ENCODE data around the gene PPP1R12C.

Gene PPP1R12C

GRCh38 chr19:55146078-55146704, 28.8 kb upstream of the PPP1R12C start:
- DNase-seq: no peak

DNA sequence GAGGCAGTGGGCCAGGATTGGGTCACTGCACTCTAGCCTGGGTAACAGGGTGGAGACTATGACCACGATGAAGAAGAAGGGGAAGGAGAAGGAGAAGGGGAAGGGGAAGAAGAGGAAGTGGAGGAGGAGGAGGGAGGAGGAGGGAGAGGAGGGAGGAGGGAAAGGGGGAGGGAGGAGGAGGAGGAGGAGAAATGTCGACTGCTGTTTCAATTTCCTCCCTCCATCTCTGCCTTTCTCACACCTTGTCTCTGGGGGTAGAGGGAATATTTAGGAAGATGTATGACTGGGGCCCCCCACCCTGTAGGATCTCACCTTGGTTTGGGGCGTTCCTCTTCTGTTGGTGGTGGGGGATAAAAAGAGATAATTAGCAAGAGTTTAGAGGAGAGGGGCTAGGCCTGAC, 27.8 kb upstream of the PPP1R12C start:
- DNase-seq: no peak

- DNase-seq: no peak
These were observed 24.3 kb upstream of the PPP1R12C start for GRCh38 chr19:55141696-55142095.

GRCh38 chr19:55137915-55138314, 20.5 kb upstream of the PPP1R12C start:
- no peak for DNase-seq

DNA sequence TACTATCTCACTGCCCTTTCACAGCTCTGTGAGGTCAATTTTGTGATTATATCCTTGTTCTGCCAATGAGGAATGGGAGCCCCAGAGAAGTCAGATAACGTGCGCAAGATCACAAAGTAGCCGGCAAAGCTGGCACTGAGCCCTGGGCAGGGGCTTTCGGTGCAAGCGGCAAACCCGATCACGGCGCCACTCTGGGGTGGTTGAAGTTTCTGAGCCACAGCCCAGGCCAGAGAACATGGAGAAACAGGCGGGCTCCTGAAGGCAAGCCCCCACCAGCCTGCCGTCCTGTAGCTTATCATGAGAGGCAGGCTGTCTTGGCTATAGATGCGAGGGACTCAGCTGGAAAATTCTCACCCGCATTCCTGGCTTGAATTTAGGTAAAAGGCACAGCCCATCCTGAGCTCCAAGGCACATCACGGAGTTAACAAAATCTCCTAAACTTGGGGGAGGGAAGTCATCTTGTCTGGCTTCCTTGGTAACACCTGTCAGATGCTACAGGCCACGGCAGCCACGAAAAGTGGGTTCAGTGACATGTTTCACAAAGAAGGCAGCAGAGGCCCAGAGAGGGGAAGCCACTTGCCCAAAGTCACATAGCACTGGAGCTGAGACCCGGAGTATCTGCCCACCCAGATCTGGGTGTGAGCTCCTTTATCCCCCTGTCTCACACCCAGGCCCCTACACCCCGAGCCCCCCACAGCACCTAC, 19.1 kb upstream of the PPP1R12C start:
- no peak for DNase-seq

DNA sequence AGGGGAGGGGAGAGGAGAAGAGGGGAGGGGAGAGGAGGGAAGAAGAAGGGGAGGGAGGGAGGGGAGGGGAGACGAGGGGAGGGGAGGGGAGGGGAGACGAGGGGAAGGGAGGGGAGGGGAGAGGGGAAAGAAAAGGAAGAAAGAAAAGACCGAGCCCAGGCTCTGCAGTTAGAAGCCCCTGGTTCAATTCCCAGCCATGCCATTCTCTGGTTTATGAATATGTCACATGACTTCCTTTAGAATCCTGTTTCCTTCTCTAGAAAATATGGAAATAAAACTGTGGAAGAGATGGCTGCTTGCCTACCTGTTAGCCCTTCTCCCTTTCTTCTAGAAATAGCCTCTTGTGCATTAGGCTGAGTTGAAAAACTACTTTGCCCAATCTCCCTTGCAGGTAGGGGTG, 17.3 kb upstream of the PPP1R12C start:
- DNase-seq: no peak

GRCh38 chr19:55133639-55134444, 16.4 kb upstream of the PPP1R12C start:
- DNase-seq: no peak

DNA sequence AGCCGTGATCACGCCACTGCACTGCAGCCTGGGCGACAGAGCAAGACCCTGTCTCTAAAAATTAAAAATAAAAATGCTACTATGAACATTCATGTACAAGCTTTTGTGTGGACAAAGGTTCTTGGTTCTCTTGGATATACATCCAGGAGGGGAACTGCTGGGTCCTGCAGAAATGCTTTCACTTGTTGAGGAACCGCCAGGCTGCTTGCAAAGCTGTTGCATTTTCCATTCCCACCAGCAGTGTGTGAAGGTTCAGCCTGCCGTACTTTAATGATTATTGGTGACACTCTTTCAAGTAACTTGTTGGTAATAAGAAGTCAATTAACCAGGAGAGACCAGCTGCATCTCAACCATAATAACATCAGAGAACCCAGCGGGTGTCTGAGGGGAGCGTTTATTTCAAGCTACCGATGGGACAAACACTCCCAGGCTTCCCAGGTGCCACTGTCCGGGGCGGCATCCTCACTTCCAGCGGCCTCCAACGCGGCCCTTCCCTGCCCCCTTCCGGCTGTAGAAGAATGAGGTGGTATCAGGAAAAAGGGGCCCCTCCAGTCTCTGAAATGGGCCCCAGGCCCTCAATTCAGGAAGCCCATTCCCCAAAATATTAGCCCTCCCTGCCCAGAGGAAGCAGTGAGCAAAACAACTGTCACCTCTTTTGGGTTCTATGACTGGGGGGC, 15.2 kb upstream of the PPP1R12C start:
- DNase-seq: no peak

DNA sequence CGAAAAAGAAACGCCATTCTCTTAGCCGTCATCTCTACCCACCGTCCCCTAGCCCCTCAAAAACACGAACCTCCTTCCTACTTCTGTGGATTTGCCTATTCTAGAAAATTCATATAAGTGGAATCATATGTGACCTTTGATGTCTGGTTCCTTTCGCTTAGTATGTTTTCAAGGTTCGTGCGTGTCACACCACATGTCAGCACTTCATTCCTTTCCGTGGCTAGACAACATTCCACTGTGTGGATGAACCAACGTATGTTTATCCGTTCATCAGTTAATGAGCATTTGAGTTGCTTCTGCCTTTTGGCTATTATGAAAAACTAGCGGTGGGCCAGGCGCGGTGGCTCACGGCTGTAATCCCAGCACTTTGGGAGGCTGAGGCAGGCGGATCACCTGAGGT, 14.0 kb upstream of the PPP1R12C start:
- DNase-seq: no peak

DNA sequence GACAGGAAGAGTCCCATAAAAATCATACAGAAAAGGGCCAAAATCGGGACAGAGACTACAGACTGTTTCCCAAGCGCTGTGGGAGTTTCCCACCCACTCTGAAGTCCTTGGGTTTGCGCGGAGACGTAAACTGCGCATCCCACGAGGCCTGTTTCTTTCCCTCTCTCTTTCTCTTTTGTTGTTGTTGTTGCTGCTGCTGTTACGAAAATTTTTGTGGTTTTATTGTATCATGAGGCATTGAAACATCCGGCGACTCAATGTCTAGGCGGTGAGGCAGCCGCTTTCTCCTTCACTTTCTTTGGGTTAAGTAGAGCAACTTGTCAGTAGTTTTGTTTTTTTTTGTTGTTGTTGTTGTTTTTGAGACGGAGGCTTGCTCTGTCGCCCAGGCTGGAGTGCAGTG, 1.6 kb upstream of the PPP1R12C start:
- DNase-seq: no peak

DNA sequence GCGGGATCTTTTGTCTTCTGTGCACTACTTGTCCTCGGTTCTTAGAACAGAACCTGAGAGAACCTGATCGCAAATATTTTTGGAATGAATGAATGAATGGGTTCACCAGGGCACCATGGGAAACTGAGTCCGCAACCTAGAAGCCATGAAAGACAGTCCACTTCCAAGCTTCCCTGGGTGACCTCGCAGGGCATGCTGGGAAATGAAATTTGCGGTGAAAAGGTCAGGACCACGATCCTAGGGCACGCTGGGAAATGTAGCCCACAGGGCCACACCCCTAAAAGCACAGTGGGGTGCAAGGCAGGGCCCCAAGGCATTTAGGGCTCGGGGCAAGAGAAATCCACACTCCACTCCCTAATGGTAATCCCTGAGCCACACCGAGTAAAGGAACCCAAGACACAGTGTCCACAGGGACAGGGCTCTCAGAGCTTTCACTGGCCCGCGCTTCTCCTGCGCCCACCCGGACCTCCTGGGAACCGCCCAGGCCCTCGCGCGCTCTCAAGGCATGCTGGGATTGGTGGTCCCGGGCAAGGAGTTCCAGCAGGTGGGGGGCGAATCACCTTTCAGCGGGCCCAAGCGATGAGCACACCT, 1.1 kb upstream of the PPP1R12C start:
- no peak for DNase-seq

DNA sequence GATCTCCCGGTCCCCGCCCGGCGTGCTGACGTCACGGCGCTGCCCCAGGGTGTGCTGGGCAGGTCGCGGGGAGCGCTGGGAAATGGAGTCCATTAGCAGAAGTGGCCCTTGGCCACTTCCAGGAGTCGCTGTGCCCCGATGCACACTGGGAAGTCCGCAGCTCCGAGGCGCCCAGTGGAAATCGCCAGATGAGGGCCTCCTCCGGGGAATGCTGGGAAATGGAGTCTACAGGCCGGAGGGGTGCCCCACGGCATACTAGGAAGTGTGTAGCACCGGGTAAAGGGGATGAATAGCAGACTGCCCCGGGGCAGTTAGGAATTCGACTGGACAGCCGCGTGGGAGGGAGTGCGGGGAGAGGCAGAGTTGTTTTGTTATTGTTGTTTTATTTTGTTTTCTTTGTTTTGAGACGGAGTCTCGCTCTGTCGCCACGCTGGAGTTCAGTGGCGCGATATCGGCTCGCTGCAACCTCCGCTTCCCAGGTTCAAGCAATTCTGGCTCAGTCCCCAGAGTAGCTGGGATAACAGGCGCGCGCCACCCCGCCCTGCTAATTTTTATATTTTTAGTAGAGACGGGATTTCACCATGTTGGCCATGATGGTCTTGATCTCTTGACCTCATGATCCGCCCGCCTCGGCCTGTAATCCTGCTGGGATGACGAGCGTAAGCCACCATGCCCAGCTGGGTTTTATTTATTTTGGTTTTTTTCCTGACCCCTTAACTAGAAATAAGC, 390 bp upstream of the PPP1R12C start:
- DNase-seq: peak; percentile 98

DNA sequence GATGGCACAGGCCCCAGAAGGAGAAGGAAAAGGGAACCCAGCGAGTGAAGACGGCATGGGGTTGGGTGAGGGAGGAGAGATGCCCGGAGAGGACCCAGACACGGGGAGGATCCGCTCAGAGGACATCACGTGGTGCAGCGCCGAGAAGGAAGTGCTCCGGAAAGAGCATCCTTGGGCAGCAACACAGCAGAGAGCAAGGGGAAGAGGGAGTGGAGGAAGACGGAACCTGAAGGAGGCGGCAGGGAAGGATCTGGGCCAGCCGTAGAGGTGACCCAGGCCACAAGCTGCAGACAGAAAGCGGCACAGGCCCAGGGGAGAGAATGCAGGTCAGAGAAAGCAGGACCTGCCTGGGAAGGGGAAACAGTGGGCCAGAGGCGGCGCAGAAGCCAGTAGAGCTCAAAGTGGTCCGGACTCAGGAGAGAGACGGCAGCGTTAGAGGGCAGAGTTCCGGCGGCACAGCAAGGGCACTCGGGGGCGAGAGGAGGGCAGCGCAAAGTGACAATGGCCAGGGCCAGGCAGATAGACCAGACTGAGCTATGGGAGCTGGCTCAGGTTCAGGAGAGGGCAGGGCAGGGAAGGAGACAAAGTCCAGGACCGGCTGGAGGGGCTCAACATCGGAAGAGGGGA, 1.1 kb downstream of the PPP1R12C start:
- DNase-seq: no peak

- DNase-seq: no peak
These were observed 1.9 kb downstream of the PPP1R12C start for GRCh38 chr19:55115446-55116065.

DNA sequence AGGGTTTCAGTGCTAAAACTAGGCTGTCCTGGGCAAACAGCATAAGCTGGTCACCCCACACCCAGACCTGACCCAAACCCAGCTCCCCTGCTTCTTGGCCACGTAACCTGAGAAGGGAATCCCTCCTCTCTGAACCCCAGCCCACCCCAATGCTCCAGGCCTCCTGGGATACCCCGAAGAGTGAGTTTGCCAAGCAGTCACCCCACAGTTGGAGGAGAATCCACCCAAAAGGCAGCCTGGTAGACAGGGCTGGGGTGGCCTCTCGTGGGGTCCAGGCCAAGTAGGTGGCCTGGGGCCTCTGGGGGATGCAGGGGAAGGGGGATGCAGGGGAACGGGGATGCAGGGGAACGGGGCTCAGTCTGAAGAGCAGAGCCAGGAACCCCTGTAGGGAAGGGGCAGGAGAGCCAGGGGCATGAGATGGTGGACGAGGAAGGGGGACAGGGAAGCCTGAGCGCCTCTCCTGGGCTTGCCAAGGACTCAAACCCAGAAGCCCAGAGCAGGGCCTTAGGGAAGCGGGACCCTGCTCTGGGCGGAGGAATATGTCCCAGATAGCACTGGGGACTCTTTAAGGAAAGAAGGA, 2.8 kb downstream of the PPP1R12C start:
- no peak for DNase-seq

DNA sequence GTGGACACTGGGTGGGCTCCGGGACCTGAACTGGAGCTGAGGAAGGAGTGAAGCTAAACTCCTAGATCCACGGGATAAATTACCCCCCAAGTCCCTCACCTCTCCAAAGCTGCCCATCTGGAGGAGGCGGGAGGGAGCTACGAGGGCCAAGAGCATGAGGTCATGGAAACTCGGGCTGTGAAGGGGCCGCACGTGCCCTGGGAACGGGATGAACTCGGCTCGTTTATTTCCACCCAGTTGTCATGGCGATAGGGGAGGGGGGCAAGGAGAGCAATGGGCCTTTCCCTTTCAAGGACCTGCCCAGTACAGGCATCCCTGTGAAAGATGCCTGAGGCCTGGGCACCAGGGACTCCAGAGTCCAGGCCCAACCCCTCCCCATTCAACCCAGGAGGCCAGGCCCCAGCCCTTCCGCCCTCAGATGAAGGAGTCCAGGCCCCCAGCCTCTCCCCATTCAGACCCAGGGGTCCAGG, 3.8 kb downstream of the PPP1R12C start:
- no peak for DNase-seq

GRCh38 chr19:55112777-55113569, 4.5 kb downstream of the PPP1R12C start:
- DNase-seq: no peak

GRCh38 chr19:55112246-55112776, 5.1 kb downstream of the PPP1R12C start:
- no peak for DNase-seq

DNA sequence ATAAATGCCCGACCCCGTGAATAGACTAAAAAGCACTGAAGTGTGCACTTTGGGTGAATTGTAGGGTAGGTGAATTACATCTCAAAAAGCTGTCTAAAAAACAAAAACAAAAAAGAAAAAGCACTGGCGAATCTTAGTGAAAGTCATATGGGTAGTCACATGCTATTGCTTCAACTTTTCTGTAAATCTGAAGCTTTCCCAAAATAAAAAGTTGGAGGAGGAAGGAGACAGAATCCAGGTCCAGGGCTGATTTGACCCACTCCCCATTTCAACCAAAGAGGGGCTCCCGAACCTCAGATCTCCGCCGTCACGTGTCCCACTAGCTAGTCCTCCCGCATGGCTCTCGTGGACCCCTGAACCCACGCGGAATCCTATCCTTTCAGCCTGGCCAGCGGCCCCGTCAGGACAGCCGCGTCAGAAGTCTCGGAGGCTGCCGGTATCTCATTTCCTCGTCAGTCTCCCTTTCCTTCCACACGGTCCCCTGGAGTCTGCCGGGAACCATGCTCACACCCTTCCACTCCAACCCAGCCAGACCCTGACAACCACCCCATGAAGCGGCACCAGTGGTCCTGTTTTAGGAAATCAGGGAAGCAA, 6.1 kb downstream of the PPP1R12C start:
- no peak for DNase-seq
